Brain microvascular endothelial cell (primary cell): ENCODE measurements around the gene TCF25.

Source experiments
- DNase-seq: peaks from one replicate; pipeline ENCODE4 v3.0.0-alpha.2; 2020
- H3K27ac ChIP-seq: fragments of 250-450 bp; sonication (Bioruptor Pico); 2 replicates; pipeline ENCODE4 v1.5.1; 2020; ENCODE audit warnings: mild to moderate bottlenecking, moderate library complexity
- H3K27me3 ChIP-seq: fragments of 250-450 bp; sonication (Bioruptor Pico); replicated peaks from 2 replicates; pipeline ENCODE4 v1.5.1; 2020; ENCODE audit warnings: mild to moderate bottlenecking
- H3K36me3 ChIP-seq: fragments of 250-450 bp; sonication (Bioruptor Pico); replicated peaks from 2 replicates; pipeline ENCODE4 v1.5.1; 2020; ENCODE audit warnings: mild to moderate bottlenecking
- H3K4me3 ChIP-seq: 2 replicates; pipeline ENCODE4 v1.5.1; 2011; ENCODE audit warnings: low read depth, mild to moderate bottlenecking, control low read depth, low read length, moderate library complexity
- in situ Hi-C: cut with HindIII; loops from 2 replicates; pipeline ENCODE4 v1.10.0; 2017; ENCODE audit warnings: low sequenced_read_pairs, low pct_ligation_motif_present
- TF ChIP-seq, protein P1 (sequence below): IDR thresholded peaks from 2 replicates; pipeline ENCODE4 v1.5.1; 2011; ENCODE audit warnings: low read depth, mild to moderate bottlenecking, moderate library complexity, low read length, control low read depth, inconsistent platforms; ENCODE audit errors: missing control alignments

The TCF25 gene

DNA sequence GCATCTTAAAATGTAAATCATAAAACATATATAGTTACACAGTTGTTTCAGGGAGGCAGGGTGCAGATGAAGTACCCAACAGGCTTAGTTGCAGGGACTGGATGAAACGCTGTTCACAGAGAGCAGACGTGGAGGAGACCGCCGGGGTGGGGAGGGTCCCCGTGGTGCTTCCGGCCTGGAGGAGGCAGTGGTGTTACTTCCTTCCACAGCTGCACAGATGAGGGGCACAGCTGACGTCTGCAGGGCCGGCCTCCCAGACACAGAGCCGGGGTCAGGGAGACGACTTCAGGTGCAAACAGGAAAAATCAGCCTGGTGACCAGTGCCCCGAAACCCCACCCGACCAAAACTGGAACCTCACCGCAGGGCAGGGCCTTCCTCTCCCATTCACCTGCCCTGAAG lies 28.0 kb upstream of the TCF25 start:
- Histone ChIP-seq H3K4me3 (no peak overlapping the region), H3K36me3 (no peaks in the 10 kb centered on the region), H3K27ac (no peak overlapping the region), H3K27me3 (no peaks in the 10 kb centered on the region)
- in situ Hi-C loops, result no loop called here
- no peak for DNase-seq
- TF ChIP-seq, protein P1, sequence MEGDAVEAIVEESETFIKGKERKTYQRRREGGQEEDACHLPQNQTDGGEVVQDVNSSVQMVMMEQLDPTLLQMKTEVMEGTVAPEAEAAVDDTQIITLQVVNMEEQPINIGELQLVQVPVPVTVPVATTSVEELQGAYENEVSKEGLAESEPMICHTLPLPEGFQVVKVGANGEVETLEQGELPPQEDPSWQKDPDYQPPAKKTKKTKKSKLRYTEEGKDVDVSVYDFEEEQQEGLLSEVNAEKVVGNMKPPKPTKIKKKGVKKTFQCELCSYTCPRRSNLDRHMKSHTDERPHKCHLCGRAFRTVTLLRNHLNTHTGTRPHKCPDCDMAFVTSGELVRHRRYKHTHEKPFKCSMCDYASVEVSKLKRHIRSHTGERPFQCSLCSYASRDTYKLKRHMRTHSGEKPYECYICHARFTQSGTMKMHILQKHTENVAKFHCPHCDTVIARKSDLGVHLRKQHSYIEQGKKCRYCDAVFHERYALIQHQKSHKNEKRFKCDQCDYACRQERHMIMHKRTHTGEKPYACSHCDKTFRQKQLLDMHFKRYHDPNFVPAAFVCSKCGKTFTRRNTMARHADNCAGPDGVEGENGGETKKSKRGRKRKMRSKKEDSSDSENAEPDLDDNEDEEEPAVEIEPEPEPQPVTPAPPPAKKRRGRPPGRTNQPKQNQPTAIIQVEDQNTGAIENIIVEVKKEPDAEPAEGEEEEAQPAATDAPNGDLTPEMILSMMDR, result no peak

DNA sequence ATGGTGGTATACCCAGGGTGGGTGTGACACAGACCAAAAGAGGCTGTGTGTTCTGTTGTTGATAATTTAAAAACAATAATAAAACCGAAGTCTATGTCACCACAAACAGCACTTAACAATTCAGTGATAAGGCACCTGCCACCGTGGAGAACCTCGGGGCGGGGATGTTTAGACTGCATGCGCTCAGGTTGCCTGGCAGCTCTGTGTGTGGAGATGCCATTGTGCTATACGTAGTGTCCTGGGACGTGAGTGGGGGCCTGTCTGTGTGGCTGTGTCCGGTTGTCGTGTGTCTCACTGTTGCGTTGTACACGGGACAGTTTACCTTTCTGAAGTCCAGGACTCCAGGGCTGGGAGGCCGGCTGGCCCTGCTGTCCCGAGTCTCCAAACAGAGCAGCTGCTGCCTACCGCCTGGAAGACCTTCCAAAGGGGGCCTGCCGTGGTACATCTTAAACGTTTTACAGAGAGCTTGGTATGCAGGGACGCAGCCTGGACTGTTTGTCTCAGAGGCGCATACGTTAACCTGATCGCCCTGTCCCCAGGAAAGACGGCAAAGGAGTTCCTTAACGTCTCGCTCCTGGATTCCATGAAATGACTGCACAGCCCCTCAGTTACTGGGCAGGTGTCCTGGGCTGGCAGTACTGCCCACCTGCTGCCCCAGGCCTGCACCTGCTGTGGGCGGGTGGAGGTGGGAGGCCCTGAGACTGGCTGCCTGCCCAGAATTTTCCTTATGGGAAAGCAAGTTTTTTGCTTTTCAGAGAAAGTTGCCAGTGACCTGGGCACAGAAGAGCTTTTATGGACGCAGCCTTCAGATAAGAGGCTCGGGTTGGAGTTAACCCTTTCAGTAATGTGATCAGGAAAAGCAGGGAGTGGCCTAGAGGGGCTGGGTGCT lies 26.1 kb upstream of the TCF25 start:
- no peaks in the 10 kb centered on the region for H3K27me3 ChIP-seq
- H3K4me3 ChIP-seq, result no peak overlapping the region
- no peak overlapping the region for H3K27ac ChIP-seq
- in situ Hi-C loops, result no loop called here
- TF ChIP-seq, protein P1, result no peak
- no peak for DNase-seq
- H3K36me3 ChIP-seq, result no peaks in the 10 kb centered on the region

DNA sequence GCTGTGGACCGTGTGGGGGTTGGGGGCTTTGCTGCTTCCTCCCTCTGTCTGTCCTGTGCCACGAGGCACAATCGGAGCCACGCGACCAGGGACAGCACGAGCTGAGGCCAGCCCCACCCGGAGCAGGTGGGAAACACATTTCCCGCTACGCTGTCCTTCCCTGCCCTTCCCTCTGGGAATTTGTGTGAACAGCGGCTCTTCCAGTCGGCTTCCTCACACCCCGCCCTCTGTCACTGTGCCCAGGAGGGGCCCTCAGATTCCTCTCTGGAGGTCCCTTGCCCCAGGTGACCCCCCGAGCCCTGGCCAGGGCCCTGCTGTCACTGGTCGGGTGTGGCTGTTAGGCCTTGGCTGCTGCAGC lies 25.5 kb upstream of the TCF25 start:
- Histone ChIP-seq H3K4me3 (no peak overlapping the region), H3K27ac (no peak overlapping the region), H3K36me3 (no peaks in the 10 kb centered on the region), H3K27me3 (no peaks in the 10 kb centered on the region)
- no peak for DNase-seq
- TF ChIP-seq, protein P1, result no peak
- in situ Hi-C loops, result no loop called here

DNA sequence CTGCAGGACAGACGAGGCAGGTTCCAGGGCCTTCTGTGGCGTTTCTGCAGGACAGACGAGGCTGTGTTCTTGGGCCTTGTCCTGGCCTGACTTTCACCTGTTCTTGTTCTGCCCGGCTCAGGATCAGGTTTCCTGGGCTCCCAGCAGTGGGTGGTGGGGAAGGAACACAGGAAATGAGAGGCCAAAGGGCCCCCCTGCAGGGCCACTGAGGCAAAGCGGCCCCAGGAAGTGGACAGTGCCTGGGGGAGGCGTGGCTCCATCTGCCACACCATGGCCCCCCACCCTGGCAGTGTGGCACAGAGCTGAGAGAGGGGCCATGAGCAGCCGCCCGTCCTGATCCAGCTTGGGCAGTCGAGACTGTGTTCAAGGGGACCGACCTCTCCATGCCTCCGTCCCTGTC lies 24.4 kb upstream of the TCF25 start:
- Histone ChIP-seq H3K4me3 (no peak overlapping the region), H3K36me3 (no peaks in the 10 kb centered on the region), H3K27me3 (no peaks in the 10 kb centered on the region), H3K27ac (no peak overlapping the region)
- in situ Hi-C loops, result no loop called here
- no peak for DNase-seq
- TF ChIP-seq, protein P1, result no peak

DNA sequence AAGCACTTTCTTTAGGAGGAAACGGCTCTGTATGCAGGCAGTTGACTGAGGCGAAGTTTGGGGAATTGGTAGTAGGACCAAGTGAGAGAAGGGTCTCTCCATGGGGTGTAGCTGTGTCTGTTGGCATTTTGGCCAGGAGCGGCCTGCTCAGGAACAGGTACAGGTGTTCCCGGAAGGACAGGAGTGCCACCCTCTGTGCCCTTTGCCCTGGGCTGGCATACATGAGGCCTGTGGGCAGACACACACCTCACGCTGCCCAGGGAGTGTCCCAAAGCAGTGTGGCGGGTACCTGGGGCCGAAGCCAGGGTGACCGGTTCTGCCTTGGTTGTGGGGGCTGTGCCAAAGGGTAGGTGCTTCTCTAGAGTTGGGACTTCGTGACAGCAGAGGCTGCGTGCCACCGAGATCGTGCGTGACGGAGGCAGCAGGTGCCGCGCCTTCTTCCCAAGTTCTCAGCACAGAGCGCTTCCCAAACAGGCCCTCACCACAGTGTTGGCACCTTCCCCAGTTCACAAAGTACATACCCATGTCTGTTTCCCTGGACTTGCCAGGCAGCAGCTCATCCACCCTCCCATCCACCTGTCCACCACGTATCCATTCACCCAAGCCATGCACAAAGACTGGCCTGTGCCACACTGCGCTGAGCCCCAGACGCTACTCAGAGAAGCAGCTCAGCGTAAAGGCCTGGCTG lies 19.9 kb upstream of the TCF25 start:
- Histone ChIP-seq H3K36me3 (no peaks in the 10 kb centered on the region), H3K27me3 (no peaks in the 10 kb centered on the region), H3K27ac (no peak overlapping the region), H3K4me3 (no peak overlapping the region)
- TF ChIP-seq, protein P1, result no peak
- no peak for DNase-seq
- in situ Hi-C loops, result no loop called here
